Dermis blood vessel endothelial cell (primary cell): Measurements from ENCODE around the gene POLR3C. TPM values are rescaled to one million over a fixed set of nuclear protein-coding genes. Genes with fewer than 3 reads are reported as not detected.
A peak's percentile ranks its signal among the peaks of the same experiment; 100 is the strongest.

Experiments
- DNase-seq: peaks from one replicate; pipeline ENCODE4 v3.0.0; 2010
- total RNA-seq: library from RNA; depleted of rRNA; stranded (reverse); fragments of >200 nt; gene quantifications from 2 replicates; pipeline ENCODE4 v1.2.3, GENCODE V29; 2014

POLR3C gene
- total RNA-seq, 1 donor from 2014 or later = 29.3 TPM

GRCh38 chr1:145874646-145875045, 50.6 kb downstream of the POLR3C start:
- no peak for DNase-seq

GRCh38 chr1:145877923-145878486, 54.0 kb downstream of the POLR3C start:
- no peak for DNase-seq

- DNase-seq = no peak
Observed at GRCh38 chr1:145878724-145879123, 54.7 kb downstream of the POLR3C start.

GRCh38 chr1:145879775-145880174, 55.8 kb downstream of the POLR3C start:
- no peak for DNase-seq

GRCh38 chr1:145884675-145885074, 60.7 kb downstream of the POLR3C start:
- peak; percentile 69 for DNase-seq

GRCh38 chr1:145885738-145886287, 61.8 kb downstream of the POLR3C start, which contains the start of gene ANKRD35:
Gene ANKRD35 (minus strand): TSS chr1:145885866. CDS start chr1:145885758, 108 bp downstream.
- DNase-seq = peak; percentile 75

- peak; percentile 21 for DNase-seq
Observed at GRCh38 chr1:145886390-145886789, 62.4 kb downstream of the POLR3C start.

GRCh38 chr1:145886816-145887215, 62.8 kb downstream of the POLR3C start:
- DNase-seq = peak; percentile 54

- DNase-seq = no peak
Observed at GRCh38 chr1:145887631-145888030, 63.6 kb downstream of the POLR3C start.

GRCh38 chr1:145889722-145890121, 65.7 kb downstream of the POLR3C start:
- DNase-seq = no peak

GRCh38 chr1:145891143-145891542, 67.1 kb downstream of the POLR3C start:
- DNase-seq = peak; percentile 68

- peak; percentile 98 for DNase-seq
Observed at GRCh38 chr1:145891587-145892485, 67.8 kb downstream of the POLR3C start.

GRCh38 chr1:145892486-145893087, 68.6 kb downstream of the POLR3C start:
- peak; percentile 71 for DNase-seq

GRCh38 chr1:145893306-145894055, 69.5 kb downstream of the POLR3C start:
- no peak for DNase-seq

Other genes starting within 250 kb of the POLR3C start
- 27.5 and 31.1 TPM in 2 replicates for gene GPR89A, start 216.2 kb upstream of the POLR3C start, total RNA-seq
- gene PDZK1, start 116.8 kb upstream of the POLR3C start, total RNA-seq = 0.33 and 0.34 TPM in 2 replicates
- gene CD160, start 104.7 kb upstream of the POLR3C start, total RNA-seq = not detected in 2 replicates
- 13.9 and 15.3 TPM in 2 replicates for gene RNF115, start 105 bp upstream of the POLR3C start, total RNA-seq
- 2.4 TPM in 2 replicates for gene NUDT17, start 21.4 kb downstream of the POLR3C start, total RNA-seq
- 6.1 and 10.7 TPM in 2 replicates for gene PIAS3, start 34.9 kb downstream of the POLR3C start, total RNA-seq
- gene ANKRD35, start 61.7 kb downstream of the POLR3C start, total RNA-seq = 0.09 and 0.17 TPM in 2 replicates
- gene ITGA10, start 85.8 kb downstream of the POLR3C start, total RNA-seq = 3.9 and 4.6 TPM in 2 replicates
- gene PEX11B, start 94.5 kb downstream of the POLR3C start, total RNA-seq = 34.0 and 41.4 TPM in 2 replicates
- gene RBM8A, start 103.3 kb downstream of the POLR3C start, total RNA-seq = 187 and 192 TPM in 2 replicates
- 21.1 and 29.7 TPM in 2 replicates for gene LIX1L, start 133.8 kb downstream of the POLR3C start, total RNA-seq
- under 0.01 TPM in 2 replicates for gene ANKRD34A, start 140.4 kb downstream of the POLR3C start, total RNA-seq
- gene POLR3GL, start 140.5 kb downstream of the POLR3C start, total RNA-seq = 17.1 and 17.2 TPM in 2 replicates
- gene TXNIP, start 172.4 kb downstream of the POLR3C start, total RNA-seq = 108 and 151 TPM in 2 replicates
- gene HJV, start 197.5 kb downstream of the POLR3C start, total RNA-seq = not detected in 2 replicates